GM19463 (cell line): ENCODE results near the gene ETS2.
A peak's percentile ranks its signal among the peaks of the same experiment; 100 is the strongest.
"Not testable (repeated sequence)": the region's sequence is repeated elsewhere in the genome, so short reads cannot be mapped to it uniquely, and the experiment has no call there.

Source experiments
- ATAC-seq: cut with Tn5 transposase; IDR thresholded peaks from one replicate; pipeline ENCODE4 v1.9.1; 2021; ENCODE audit warnings: mild to moderate bottlenecking, moderate library complexity; ENCODE audit not compliant: unreplicated experiment

The ETS2 gene

DNA sequence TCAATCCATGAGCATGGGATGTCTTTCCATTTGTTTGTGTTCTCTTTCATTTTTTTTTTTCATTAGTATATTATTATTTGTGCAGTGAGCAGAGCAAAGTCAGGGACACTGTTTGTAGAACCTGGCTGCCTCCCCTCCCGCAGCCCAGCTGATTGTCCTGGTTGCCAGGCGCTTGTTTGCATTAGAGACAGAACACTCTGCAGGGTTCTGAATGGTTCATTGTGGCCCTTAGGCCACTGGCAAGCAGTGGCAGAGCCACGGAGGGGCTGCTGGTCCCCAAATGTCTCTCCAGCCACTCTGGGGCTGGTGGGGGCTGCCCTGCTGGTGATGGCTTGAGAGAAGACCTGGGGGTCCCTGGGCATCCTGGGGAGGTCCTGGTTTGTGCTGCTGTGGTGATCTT is 29.0 kb downstream of the ETS2 start:
- no peak for ATAC-seq

DNA sequence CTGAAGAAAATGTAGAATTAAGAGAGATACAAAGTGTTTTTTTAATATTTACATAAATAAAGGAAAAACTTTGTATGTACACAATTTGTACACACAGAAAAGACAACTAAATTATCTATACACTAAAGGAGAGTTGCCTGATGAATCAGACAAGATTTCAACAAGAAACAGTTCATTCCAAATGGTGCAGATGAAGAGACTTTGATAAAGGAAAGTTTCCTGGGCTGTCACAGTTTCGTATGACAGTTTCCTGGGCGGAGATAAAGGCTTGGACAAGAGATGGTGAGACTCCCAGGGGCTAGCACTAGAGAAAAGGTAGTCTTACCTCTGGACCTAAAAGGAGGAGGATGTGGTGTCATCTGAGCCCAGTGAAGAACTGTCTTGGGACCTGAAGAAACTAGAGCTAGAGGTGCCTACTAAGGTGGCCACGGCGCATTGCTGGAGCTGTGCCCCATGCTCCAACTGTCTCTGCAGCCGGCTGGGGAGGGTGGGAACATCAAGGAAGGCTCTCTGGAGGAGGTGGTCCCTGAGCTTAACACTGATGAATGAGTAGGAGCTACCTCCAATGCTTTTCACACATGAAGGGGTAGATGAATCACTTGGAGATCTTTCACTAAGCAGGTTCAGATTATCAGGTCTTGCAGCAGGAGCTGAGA is 32.2 kb downstream of the ETS2 start:
- no peak for ATAC-seq

DNA sequence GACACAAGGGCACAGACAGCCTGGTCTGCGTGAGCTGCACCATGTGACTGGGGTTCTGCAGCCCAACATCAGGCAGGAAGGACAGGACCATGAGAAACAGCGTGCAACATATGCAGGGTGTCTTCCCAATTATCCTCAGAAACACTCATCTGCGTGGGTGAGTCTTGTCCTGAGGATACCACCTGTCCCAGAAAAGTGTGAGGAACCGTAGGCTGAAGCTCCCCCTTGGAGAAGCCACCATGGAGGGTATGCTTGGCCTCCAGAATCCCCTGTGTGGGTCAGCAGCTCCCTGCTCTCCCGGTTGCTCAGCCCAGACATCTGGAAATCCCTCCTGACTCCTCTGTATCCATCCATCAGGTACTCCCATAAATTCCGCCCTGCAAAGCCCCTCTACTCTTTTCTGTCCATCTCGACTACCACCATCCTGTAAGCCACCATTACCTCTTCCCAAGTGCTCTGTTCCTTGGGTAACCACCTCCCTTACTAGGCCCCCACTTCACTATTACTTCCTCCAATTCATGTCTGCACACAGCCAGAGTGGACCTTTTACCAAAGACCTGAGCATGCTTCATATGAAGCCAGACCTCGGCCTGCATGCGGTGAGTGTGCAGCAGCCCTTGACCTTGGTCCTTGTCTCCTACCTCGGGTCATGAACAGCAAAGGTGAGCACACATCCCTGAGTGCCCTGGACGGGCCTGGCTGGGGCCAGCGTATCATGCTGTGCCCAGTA is 33.0 kb downstream of the ETS2 start:
- ATAC-seq = no peak

DNA sequence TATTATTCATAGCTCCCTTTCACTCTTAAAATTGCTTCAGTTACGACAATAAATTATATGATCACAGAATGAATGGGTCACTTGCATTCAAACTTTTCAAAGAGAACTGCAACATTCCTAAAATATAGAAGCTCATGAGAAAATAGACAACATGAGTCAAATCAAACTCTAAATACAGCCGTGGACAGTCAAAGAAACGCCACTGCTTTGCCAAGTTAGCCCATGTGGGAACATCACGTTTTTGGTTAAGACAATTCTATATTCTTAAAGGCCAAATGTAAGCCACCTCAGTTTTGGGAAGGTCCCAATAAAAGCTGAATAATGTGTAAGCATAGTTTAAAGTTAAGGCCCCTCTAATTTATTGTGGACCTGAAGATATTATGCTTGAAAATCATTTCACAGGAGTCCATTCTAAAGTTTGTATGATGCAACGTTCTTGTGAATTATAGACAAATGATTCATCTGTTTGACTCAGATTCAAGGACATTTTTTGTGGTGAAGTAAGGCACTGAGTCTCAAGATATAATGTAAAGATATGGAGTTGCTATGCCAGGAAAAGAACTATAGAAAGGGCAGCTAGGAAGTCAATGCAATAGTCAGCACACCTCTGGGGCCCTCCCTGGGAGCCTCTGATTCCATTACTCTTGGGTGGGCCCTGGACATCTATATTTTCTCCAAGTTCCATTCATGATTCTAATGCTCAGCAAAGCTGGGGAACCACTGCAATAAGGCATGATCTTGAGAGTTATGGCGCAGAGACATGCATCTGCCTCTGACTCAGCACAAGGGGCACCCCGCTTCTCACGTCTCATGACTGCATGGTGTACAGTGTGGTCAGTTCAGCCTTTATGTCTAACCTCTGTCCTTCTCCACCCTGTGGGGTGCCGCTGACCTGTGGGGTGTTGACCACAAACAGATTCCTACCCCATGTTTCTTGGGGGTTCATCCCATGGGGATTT is 33.9 kb downstream of the ETS2 start:
- ATAC-seq = no peak

DNA sequence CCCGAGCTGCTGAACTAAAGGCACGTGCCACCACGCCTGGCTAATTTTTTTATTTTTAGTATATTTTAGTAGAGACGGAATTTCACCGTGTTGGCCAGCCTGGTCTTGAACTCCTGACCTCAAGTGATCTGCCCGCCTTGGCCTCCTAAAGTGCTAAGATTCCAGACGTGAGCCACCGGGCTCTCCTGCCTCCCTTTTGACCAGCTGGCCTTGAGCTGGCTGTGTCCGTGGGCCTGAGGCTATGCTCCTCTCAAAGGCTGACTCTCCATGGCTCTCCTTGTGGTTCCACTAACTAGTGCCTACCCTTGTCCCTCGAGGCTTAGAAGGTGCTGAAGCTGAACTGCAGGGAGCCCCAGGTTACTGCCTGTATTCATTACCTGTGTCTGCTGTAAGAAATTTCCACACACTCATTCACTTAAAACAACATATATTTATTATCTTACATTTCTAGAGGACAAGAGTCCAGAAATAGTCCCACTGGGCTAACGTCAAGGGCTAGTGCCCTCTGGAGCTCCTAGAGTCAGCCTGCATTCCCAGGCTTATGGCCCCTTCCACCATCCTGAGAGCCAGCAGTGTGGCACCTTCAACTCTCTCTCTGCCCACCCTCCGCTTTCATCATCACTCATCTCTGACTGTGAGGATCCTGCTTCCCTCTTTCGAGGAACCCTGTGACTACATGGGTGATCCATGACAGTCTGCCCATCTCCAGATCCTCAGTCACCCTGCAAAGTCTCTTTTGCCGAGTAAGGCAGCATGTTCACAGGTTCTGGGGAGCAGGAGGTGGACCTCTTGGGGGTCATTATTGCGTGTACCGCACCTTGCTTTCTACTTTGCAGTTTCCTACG is 34.9 kb downstream of the ETS2 start:
- ATAC-seq = no peak

DNA sequence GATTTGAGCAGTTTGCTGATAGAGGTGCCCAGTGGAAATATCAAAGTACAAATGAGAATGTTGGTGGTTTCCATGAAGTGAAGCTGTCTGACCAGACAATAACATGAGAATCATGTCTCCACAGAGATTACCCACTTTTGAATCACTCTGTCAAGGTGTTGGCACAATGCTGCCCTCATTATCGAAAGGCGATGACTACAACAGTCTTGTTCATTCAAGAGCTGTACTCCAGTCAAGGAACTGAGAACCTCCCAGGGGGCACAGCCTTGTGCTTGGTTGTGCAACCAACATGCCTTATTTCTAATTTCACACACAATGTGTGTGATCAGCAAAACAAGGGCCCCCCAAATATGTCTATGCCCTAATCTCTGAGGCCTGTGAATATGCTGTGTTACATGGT is 35.7 kb downstream of the ETS2 start:
- ATAC-seq = no peak

DNA sequence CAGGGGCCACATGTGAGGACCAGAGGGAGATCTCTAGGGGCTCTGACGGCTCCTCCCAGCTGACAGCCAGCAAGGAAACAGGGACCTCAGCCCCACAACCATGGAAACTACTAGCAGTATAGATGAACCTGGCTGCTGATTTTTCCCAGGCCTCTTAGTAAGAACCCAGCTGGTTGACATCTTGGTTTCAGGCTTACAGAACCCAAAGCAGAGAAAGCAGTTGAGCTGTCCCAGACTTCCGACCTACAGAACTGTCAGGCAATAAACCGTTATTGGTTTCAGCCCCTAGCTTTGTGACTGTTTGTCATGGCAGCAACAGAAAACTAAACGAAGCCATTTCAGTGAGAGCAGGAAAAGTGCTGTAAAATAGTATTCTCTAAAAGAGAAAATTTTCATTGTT is 36.4 kb downstream of the ETS2 start:
- no peak for ATAC-seq

DNA sequence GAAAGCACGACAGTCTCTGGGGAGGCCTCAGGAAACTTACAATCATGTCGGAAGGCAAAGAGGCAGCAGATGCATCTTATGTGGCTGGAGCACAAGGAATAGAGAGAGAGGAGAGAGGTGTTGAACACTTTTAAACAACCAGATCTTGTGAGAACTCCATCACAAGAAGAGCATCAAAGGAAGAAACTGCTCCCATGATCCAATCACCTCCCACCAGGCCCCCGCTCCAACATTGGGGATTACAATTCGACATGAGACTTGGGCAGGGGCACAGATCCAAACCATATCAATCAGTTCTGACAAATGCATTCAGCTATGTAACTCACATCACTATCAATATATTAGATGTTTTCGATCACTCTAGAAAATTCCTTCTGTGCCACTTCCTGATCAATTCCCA is 37.6 kb downstream of the ETS2 start:
- no peak for ATAC-seq

DNA sequence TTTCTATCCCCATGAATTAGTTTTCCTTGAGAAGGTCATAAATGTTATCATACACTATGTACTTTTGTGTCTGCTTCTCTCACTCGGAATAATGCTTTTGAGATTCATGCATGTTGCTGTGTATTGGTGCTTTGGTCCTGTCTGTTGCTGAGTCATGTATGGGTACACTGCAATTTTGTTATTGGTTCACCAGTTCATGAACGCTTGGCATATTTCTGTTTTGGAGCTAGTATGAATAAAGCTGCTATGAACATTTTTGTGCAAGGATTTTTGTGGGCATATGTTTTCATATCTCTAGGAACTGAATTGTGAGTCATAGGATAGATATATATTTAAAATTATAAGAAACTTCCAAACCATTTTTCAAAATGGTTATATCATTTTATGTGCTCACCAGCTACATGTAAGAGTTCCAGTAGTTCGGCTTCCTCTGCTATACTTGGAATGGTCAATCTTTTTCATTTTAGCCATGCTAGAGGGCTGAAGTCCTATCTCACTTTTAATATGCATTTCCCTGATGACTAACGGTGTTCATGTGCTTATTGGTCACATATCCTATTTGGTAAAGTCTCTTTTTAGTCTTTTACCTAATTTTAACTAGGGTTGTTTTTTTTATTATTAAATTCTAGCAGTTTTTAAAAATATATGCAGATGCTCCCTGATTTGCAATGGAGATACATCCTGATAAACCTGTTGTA is 38.2 kb downstream of the ETS2 start:
- ATAC-seq = no peak

DNA sequence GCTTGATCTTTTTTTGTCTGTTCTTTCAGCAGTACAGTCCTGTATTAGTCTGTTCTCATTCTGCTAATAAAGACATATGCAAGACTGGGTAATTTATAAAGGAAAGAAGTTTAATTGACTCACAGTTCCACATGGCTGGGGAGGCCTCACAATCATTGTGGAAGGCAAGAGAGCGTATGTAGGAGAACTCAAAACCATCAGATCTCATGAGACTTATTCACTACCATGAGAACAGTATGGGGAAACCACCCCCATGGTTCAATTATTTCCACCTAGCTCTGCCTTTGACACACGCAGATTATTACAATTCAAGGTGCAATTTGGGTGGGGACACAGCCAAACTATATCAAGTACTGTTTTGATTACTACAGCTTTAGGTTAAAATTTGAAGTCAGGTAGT is 39.6 kb downstream of the ETS2 start:
- not testable (repeated sequence) for ATAC-seq

DNA sequence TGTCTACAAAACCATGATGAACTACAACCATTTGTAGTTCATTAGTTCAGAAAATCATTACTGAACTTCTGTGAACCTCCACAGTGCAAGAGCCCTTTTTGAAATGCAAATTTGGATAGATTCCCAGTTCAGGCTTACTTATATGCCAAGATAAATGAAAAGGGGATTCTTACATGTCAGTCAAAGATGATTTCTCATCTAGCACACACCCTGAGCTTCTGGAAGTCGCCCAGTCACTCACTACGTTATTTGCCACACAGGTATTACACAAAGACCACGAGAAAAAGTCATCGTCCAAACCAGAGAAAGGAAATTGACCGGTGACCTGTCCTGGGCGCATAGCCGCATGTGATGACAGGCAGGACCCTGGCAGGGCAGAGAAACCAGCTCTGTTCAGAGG is 41.8 kb downstream of the ETS2 start:
- ATAC-seq = no peak

DNA sequence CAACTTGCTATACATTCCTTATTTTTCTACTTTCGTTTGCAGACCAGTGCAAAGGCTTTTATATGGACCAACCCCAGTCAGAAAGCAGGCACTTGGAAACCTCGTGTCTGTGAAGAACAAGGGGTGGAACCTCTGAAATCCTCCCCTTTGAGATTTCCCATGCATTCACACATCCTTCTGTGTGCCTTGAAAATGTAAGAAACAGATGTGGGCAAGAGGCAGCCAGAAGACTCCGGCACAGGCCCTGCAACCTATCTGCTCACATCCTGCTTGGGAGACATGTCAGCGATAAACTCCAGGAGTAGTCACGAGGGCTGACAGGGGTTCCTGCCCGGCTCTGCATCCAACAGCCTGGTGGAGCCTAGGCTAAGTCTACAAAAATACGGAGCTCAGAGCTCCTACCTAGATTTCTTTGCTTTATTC is 42.5 kb downstream of the ETS2 start:
- no peak for ATAC-seq

DNA sequence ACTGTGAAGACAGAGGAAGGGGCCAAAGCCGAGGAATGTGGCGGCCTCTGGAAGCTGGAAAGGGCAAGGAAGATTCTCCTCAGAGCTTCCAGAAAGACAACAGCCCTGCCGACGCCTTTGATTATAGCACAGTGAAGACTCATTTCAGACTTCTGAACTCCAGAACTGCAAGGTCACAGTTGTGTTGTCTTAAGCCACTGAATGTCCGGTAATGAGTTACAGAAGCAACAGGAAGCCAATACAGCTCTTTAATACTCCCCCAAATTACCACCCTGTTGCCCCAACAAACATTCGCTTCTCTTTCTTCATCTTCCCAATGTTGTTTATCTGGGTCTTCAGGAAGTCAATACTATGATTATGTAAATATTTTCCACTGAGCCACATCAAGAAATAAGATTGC is 44.0 kb downstream of the ETS2 start:
- ATAC-seq = no peak

DNA sequence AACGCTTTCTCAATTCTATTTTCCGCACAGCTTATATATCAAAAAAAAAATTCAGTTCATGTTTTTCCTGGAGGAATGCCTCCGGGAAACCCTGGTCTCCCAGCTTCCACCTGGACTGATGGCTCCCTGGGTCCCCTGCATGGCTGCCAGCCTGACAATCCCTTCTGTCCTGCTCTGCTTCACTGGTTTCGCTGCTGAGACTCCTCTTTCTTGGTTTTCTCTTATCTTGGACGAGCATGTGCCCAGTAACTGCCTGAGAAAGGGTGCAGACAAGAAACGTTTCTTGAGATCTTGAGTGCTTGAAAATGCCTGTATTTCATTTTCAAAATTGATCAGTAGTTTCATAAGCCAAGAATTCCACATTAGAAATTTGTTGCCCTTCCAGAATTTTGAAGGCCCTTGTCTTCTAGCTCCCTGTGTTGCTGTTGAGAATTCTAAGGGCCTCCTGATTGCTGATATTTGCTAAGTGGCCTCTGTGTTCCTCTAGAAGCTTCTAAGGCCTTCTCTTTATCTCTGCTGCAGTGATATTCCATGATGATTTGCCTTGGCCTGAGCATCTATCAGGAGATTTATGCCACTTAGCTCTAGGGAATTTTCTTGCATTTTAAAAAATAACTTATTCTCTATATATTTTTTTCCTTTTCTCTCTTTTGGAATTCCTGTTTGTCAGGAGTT is 44.7 kb downstream of the ETS2 start:
- no peak for ATAC-seq

DNA sequence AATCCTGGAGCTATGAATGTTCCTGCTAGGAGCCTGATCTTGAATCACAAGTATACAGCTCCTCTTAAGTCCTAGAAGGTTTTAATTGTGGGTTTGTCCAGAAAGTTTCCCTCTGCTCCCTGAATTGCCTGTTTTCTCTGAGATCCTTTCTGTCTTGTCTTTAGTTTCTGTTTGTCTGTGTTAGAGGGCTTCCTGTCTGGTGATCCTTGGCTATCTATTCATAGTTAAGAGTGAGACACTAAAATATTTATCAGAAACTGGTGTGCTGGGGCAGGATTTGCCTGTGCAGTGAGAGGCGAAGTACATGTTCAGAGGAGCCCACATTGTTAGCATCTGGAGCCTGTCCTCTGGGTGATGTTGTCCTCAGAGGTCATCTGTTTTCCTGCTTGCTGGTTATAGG is 45.4 kb downstream of the ETS2 start:
- no peak for ATAC-seq

DNA sequence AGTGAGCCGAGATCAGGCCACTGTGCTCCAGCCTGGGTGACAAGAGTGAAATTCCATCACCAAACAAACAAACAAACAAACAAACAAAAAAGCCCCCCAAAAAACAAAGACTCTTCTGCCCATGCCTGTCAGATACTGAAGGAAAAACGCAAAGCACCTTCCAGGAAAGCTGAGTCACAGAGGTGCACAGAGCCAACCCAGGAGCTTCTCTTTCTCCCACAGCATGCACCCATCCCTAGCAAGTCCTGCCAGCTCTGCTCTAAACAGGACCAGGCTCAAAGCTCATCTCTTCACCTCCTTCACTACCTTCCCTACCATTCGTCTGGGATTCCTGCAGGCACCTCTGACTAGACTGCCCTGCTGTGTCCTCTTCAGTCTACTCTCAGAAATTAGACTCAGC is 46.5 kb downstream of the ETS2 start:
- no peak for ATAC-seq

DNA sequence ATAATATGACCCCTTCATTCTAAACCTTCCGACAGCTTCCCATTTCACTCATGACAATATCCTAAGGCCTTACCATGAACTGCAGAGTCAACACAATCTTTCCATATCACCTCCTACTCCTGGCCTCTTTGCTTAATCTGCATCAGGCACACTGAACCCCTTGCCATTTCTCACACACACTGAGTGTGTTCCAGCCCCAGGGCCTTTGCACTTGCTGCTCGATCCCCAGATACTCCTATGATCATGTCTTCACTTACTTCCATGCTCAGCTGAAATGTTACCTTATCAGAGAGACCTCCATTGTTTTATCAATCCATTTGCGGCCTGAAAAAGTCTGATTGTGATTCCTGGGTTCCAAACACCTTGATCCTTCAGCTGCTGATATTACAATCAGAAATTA is 47.0 kb downstream of the ETS2 start:
- no peak for ATAC-seq

DNA sequence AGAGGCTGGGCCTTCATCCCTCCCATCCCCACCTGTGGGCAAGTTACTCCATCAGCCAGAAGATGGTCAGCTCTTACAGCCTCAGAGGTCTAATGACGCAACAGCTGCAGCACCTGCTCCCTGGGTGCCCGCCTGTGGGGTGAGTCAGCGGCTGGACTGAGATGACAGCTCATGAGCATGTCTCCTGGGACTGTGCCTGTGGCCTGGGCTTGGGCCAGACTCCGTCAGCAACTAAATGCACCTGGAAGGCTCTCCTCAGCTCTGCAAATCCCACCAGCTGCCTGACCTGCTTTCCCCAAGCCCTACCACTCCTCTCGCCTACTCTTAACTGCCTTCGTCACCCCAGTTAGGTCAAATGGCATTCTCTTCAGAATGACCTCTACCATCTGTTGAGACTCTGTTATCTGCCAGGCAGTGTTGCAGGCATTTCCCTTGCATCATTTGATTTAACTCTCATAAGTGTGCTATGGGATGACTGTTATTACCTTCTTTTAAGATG is 47.7 kb downstream of the ETS2 start:
- ATAC-seq = peak; percentile 99

DNA sequence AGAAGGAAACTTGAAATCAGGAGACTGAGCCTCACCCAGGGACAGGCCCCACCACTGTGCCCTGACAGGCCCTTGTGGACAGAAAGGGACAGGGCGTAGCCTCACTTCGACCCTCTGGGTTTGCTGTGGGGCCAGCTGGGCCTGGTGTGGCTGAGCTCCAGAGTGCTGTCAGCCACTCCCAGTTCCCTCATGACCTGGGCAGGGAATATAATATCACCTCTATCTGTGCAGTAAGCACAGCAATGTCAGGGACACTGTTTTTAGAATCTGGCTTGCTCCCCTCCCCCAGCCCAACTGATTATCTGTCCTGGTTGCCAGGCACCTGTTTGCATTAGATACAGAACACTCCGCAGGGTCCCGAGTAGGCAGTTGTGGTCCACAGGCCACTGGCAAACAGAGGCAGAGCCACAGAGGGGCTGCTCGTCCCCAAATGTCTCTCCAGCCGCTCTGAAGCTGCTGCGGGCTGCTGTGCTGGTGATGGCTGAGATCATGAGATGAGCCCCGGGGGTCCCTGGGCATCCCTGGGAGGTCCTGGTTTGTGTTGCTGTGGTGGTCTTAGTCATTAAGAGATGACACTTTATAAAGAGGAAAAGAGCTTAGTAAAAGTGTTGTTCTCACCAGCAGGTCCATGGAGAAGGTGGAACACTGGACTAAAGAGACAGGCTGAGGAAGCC is 51.6 kb downstream of the ETS2 start:
- ATAC-seq = no peak
